Left forelimb (tissue), 1 donor: Measurements from ENCODE around the gene POLH.

Experiments used
- DNase-seq: peaks from one replicate; pipeline ENCODE4 v3.0.0-alpha.2; 2018; ENCODE audit warnings: low spot score

Gene POLH

DNA sequence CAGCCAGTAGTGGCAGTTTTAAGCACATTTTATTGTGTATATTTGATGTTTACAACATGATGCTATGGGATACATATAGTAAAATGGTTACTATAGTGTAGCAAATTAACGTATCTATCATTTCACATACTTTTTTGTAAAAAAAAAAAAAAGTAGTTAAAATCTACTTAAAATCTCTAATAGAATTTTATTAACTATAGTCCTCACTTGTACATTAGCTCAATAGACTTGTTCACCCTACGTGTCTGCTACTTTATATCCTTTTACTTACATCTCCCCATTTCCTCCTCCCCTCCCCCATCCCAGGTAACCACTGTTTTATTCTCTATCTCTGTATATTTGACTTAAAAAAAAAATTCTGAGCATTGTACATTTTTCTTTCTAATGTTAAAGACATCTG lies 30.0 kb downstream of the POLH start:
- DNase-seq, result no peak

DNA sequence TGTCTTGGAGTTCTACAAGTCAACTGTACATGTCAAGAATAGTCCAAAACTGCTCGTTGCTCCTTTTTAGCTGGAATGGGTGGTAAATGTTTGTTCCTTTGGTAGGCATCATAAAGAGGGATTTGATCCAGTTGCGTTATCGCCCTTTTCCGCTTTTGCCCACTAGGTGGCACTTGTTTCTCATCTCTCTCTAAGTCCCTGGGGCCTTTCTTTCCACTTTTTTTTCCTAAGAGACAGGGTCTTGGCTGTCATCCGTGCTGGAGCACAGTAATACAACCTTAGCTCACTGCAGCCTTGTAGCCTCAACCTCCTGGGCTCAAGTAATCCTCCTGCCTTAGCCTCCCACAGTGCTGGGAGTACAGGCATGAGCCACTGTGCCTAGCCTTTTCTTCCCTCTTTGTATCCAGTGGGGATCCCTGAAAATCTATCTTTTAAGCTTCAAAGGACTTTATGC lies 32.4 kb downstream of the POLH start:
- no peak for DNase-seq

DNA sequence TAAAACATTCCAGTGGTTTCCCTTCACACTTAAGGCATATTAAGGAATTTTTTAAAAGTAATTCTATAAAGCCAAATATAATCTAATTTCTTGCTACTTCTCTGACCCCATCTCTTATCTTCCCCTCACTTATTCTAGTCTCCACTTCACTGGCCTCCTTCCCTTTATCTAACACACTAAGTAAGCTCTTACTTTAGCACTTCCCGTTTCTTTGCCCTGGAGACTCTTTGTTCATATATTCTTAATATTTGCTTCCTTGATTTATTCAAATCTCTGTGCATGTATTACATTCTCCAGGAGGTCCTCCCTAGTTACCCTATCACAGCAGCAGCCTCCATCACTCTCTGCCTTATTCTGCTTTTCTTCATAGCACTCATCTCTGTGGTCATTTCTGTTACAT lies 32.8 kb downstream of the POLH start:
- DNase-seq, result no peak

DNA sequence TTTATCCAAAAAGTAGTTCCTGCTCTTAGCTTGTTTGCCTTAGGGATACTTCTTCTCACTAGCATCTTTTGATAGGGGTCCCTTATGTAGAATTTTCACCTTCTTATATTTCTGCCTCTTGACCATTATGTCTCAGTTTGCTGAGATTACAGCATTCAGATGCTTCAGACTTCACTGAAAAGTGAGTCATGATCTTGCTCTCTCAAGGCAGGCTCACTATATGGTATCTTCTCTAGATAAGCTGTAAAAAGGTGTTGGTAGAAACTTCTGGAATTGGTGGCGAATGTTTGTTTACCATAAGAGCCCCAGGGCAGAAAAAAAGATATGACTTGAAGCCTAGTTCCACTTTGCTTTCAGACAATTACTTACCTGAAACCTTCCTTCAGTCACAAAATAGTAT lies 33.4 kb downstream of the POLH start:
- no peak for DNase-seq

DNA sequence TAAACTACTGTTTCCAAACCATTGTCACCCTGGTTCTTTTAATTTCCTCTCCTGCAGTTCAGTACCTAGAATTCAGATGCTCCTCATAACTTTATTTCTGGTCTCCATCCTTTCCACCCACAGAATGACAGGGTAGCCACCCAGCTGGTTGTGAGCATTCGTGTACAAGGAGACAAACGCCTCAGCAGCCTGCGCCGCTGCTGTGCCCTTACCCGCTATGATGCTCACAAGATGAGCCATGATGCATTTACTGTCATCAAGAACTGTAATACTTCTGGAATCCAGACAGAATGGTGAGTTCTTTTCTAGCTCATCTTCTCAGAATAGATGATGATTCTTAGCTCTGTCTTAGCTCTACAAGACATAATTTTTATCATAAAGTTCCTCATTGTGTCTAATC lies 34.4 kb downstream of the POLH start:
- no peak for DNase-seq

DNA sequence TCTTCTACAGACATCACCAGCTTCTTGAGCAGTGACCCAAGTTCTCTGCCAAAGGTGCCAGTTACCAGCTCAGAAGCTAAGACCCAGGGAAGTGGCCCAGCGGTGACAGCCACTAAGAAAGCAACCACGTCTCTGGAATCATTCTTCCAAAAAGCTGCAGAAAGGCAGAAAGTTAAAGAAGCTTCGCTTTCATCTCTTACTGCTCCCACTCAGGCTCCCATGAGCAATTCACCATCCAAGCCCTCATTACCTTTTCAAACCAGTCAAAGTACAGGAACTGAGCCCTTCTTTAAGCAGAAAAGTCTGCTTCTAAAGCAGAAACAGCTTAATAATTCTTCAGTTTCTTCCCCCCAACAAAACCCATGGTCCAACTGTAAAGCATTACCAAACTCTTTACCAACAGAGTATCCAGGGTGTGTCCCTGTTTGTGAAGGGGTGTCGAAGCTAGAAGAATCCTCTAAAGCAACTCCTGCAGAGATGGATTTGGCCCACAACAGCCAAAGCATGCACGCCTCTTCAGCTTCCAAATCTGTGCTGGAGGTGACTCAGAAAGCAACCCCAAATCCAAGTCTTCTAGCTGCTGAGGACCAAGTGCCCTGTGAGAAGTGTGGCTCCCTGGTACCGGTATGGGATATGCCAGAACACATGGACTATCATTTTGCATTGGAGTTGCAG lies 37.9 kb downstream of the POLH start:
- no peak for DNase-seq

DNA sequence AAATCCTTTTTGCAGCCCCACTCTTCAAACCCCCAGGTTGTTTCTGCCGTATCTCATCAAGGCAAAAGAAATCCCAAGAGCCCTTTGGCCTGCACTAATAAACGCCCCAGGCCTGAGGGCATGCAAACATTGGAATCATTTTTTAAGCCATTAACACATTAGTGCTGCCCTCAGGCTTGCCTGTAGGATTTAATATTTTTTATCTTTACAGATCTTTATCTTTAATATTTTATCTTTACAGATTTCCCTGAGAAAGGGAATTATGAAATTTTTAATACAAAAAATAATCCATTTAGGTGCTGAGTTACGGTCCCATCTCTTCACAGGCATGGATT lies 38.4 kb downstream of the POLH start:
- DNase-seq, result no peak

DNA sequence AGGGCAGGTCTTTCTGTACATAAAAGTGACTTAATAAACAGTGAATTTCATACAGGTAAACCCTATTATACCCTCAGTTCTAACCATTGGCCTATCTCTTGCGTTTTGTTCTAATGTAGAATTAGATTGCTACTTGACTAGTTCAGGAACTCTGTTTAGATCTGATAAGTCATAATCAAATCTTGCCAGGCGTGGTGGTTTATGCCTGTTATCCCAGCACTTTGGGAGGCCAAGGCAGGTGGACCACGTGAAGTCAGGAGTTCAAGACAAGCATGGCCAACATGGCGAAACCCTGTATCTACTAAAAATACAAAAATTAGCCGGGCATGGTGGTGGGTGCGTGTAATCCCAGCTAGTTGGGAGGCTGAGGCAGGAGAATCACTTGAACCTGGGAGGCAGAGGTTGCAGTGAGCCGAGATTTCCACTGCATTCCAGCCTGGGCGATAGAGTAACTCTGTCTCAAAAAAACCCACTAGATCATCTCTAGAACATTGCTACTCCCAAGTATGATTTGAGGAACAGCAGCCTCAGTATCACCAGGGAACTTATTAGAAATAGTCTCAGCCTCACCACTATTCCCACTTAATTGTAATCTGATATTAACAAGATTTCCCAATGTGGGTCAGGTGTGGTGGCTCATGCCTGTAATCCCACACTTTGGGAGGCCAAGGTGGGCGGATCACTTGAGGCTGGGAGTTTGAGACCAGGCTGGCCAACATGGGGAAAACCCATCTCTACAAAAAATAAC lies 40.9 kb downstream of the POLH start:
- no peak for DNase-seq

DNA sequence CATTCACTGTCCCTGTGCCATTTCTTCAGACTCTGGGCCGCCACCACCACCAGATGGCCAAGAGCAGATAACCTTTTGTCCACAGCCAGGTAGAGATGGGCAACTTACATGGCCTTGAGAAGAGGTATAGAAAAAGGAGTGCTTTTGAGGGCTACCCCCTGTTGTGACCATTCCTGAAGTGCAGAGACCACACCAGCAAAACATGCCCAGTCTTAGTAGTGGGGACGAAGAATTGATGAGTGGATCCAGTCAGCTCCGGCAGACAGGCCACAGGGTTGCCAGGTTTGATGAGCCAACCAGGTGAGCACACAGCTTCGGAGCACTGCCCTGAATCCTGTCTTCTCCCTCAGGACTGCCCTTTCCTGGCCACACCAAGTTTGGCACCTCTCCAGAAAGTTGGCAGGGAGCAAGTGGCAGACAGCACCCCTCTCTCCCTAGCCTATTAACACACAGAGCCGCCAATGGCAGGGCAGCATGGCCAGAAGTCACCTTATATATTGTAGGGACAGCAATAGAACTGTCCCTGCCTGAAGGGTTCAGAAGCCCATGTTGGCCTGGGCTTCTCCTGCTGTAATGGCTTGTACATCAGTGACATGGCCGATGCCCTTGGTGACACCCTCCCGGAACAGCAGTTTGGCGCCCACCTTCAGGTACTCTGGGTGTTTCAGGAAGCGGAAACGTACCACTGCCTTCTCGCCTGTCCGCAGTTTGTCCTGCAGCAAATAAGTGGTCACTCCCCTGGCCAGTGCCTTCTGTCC lies 45.3 kb downstream of the POLH start:
- no peak for DNase-seq

DNA sequence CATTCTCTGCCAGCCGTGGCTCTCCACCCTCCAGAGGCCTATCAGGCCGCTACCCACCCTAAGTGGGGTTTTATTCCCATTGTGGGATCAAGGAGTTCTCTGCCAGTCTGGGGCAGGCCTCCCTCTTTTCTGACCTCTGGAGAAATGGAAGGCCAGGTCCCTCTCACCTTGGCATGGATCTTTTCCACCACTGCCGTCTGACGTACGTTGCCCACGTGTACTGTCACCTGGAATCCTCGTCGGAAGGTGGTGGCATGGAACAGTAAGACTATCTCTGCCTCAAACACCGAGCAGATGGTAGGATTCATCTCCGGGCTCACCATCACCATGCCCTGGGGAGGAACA lies 45.8 kb downstream of the POLH start:
- DNase-seq, result no peak

DNA sequence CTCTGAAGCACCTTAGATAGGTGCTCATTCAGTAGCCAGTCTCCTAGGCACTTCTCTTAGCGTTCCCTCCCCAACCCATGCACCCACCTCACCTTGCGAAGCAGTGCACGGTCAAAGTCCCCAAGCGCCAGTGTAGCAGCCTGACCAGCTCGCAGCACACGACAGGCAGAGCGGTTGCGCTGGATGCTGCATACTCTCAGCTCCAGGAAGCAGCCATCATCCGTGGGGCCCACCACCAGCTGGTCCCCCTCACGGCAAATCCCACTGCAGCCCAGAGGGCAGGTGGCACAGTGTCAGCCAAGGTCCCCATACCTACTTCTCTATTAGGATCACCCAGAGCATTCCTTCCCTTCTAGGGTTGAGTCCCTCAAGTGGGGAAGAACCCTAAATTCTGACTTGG lies 46.6 kb downstream of the POLH start:
- DNase-seq, result no peak

DNA sequence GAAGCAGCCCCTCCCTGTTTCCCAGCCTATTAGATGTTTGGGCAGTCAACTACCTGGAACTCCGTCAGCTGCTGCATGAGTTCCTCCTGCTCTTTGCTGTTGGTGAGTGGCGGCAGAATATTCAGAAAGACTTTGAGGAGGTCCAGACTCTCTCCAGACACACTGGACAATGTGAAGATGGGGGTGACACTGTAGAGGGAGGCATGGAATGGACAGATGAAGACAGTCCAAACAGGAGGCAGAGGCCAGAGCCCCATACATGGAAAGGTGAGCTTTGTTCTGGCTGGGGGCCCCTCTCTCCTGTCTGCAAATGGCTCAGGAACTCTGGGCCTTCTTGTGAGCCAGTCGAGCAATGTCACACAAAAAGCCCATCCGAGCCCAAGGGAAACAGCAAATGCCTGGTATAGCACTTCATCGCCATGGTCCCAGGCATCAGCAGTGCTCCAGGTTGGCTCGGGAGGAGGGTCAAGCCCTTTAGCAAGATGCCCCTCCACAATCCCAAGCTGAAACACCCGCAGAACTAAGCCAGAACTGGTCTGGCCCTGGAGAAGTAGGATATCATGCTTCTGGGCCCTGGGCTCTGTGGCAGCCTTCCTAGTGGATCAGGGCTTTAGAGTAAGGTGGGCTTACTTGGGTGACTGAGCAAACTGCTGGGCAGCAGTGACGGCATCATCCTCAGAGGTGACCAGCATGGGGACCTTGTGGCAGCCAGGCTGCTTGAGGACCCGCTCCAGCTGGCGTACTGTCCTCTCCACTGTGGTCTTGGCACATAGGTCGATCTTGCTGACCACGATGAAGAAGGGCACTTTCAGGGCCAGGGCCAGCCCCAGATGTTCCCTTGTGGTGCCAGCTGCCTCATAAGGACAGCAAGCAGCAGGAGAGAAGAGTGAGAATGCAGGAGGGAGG lies 48.1 kb downstream of the POLH start:
- no peak for DNase-seq

DNA sequence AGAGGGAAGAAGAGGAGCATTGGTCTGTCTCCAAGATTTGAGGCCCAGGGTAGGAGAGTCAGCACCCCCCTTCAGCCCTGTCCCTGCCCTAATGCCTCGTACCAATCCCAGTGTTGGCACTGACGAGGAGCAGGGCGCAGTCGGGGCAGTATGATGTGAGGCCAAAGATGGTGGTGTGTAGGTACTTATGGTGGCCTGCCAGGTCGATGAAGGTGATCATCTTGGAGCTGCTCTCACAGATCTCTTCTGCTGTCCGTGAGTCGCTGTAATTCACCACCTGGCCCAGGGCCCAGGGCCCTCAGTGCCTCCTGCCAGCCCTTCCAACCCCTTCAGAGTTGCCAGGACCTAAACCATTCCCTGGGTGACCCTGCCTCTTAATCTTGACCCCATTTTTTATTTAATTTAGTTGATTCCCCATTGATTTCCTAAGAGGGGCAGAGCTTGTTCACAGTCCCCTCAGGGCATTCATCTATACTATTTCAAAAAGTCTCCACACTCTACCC lies 48.9 kb downstream of the POLH start:
- no peak for DNase-seq

DNA sequence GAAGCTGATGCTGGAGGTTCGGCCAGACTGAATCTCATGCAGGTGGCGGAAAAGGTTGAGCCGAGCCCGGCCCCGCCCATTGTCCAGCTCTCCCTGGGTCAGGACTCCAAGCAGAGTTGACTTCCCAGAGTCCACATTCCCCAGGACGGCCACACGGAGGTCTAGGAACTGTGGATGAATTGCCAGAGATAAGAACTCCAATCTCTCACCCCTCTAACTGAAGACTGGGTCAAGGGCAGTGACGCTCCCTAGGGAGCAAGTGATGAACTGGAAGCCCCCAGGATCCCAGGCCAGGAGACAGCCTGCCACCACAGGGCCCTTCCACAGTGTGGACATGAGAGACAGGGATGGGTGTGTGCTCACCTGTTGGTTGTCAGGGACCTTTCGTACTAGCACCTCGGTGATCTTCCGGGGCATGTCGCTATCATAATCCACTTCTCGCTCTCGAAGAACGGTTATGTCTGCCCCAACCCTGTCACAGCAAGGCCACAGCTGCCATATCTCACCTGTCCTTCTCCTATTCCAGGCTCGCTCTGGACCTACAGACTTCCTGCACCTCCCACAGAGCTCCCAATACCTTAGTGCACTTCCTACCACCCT lies 49.5 kb downstream of the POLH start:
- no peak for DNase-seq

DNA sequence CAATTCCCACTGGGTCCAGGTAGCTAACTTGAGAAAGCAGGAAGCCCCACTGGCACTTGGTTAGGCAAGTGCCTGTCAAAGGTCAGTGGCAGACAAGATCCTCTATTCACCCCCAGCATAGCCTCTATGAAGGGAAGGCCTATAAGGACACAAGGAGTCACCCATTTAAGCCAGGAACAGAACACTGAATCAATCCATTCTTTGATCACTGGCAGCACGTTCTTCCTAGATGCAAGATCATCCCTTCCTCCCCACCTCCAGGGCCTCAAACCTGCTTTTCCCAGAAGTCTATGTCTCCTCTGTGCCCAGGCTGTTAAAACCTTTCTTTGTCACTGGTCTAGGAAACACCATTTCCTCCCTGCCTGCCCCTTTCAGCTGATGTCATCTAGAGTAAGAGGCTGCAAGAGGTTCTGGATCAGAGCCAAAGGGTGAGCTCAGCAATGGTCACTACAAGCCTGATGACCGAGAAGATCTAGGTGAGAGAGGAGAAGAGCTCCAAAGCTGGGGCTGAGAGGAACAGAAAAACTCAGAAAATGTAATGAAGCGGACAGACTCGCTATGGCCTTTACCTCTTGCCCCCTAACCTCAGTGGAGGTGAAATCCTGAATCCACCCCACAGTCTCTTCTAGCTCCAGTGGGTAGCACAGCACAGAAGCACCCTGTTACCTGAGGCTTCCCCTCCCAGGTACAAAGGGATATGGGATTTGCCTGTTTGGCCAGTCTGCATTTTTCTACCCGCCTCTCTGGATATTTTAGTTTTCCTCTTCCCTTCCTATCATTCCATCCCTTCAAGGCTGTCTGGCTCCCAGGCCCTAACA lies 51.2 kb downstream of the POLH start:
- DNase-seq, result no peak

DNA sequence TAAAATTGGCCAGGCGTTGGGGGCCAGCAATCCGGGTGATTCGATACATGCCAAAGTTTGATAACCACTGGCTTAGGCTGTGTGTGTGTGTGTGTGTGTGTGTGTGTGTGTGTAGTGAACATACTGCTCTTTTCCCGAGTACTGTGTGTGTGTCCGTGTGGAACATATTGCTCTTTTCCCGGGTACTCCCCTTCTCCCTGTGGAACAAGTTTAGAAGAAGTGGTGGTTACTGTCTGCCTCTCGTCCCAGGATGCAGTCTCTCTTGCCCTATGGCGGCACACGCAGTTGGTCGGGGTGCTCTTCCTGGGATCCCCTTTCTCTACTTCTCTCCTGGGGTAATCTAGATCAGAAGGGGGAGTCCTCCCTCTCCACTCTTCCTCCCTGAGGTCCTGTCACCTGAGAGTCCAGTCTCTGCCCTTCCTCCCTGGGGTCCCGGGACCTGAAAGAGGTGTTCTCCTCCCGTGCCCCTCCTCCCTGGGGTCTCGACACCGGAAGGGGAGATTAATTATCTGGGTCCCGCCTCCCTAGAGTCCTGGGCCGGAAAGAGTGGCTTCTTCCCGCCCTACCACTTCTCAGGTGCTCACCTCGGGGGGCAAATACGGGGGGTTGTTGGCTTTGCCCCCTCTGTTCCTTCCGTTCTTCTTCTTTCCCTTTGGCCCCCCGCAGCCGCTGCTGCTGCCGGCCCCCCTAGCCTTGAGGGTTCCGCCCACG lies 52.6 kb downstream of the POLH start:
- DNase-seq, result peak; percentile 70

DNA sequence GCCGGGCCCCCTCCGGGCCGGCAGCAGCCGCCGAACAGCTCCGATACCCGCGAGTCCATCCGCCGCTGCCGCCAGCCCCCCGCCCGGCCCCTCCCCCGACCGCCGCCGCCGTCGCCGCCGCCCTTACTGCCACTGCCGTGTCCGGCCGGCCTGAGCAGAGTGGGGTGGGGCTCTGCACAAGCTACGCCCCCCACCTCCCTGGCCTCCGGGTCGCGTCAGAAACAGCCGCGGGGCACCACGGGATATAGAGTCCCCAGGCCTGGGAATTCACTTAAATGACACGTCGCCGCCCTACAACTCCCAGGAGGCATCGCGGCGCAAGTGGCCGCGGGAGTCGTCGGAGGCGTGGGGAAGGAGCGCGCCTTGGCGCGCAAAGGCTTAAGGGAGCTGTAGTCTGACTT lies 53.1 kb downstream of the POLH start, which contains the start of gene GTPBP2:
GTPBP2 (minus strand) TSS at position 161 of the 401 bp plus-strand sequence; CDS start at position 59, 102 bp downstream.
- peak; percentile 98 for DNase-seq

DNA sequence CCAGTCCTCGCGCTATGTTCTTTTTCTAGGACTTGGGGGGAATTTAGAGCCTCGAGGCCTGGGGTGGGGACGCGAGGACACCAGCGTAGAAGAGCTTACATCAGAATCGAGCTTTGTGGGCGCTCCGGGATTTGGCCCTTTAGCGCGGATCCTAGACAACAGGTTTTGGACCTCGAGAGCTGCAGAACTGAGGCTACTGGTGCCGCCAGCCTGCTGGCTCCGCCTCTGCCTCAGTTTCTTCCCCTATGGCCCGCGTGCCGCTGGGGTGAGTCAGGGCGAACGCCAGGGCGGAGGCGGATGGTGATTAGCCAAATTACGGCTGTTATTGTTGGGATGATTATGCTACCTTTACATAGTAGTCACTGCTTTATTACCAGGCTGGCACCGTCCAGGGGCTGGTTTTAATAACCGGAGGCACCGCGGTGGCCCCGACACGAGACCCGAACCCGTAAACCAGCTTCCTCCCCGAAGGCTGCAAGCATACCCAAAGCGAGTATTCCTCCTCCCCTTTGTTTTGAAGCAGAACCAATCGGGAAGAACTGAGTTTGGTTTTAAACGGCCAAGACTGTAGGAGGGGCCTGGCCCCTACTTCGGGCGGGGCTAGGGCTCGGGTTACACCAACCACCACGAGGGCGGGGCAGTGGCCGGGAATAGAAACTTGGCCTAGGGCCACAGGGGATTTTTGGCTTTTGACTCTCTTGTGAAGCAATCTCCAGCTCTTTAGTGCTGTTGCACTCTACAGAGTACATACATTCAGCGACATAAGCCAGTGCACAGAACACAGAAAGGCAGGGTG lies 53.7 kb downstream of the POLH start:
- DNase-seq, result peak; percentile 98

DNA sequence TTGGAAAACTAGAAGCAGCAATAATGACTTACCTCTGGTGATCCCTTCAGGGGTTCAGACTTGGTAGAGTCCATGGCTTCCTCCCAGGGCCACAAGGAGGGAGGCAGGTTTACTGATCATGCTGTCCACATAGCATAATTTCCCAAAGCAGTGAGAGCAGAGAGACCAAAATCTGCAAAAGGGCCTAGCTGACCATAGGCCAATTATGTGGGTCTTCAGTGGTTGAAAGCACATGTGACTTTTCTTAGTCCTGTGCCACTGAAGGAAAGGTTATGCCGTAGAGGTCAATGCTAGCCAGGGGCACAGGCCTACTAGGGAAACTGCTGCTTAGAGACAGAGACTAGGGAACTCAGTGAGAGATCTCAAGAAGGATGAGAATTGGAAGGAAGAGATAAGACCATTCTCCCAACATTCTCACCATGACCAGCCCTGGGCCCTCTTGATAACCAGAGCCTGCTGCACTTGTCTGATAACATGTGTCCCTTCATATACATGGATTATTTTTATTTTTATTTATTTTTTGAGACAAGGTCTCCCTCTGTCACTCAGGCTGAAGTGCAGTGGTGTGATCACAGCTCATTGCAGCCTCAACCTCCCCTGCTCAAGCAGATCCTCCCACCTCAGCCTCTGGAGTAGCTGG lies 55.1 kb downstream of the POLH start:
- DNase-seq, result no peak
